Keratinocyte (primary cell): Measurements from ENCODE around the gene ZGPAT. TPM values are rescaled to one million over a fixed set of nuclear protein-coding genes. Genes with fewer than 3 reads are reported as not detected.

Source experiments
- DNase-seq: peaks from one replicate; pipeline ENCODE4 v3.0.0-alpha.2; 2011; ENCODE audit warnings: low read depth, missing footprints, low spot score
- FAIRE-seq: peaks from 2 replicates; lab custom pipeline; 2011; peaks lifted over from hg19 to GRCh38; lab: Jason Lieb, UNC
- H2AFZ ChIP-seq: 2 replicates; pipeline ENCODE4 v1.6.0; 2012; ENCODE audit warnings: low read length, control low read depth, inconsistent platforms; ENCODE audit not compliant: control insufficient read depth
- H3K27ac ChIP-seq: 2 replicates; pipeline ENCODE4 v1.5.1; 2011; ENCODE audit warnings: low read length; ENCODE audit not compliant: control insufficient read depth, insufficient read depth
- H3K27me3 ChIP-seq: 3 replicates; pipeline ENCODE4 v1.6.0; 2011; ENCODE audit warnings: low read length; ENCODE audit not compliant: control insufficient read depth, insufficient read depth; ENCODE audit errors: extremely low read depth
- H3K36me3 ChIP-seq, 2 experiments: 2 replicates in 1 of 2; 3 replicates in 1 of 2; pipeline ENCODE4 v1.5.1; 2011; ENCODE audit warnings: low read length in 2 of 2, mild to moderate bottlenecking in 1 of 2; ENCODE audit not compliant: control insufficient read depth in 2 of 2, insufficient read depth in 2 of 2; ENCODE audit errors: extremely low read depth in 1 of 2
- H3K4me1 ChIP-seq: 3 replicates; pipeline ENCODE4 v1.5.1; 2011; ENCODE audit warnings: low read length; ENCODE audit not compliant: control insufficient read depth, insufficient read depth; ENCODE audit errors: extremely low read depth
- H3K4me2 ChIP-seq: 3 replicates; pipeline ENCODE4 v1.6.0; 2011; ENCODE audit warnings: low read depth, low read length; ENCODE audit not compliant: control insufficient read depth, insufficient read depth; ENCODE audit errors: extremely low read depth
- H3K4me3 ChIP-seq, 3 experiments: fragments of 200-600 bp in 1 of 3; sonication (generic) in 1 of 3; 2 replicates in 2 of 3; 3 replicates in 1 of 3; pipeline ENCODE4 v1.5.1; 2011 to 2016; ENCODE audit warnings: low read length in 3 of 3, mild to moderate bottlenecking in 3 of 3, control low read depth in 2 of 3, inconsistent platforms in 1 of 3, low read depth in 1 of 3, mixed read lengths in 1 of 3, mixed run types in 1 of 3, moderate library complexity in 1 of 3; ENCODE audit not compliant: control insufficient read depth in 2 of 3, insufficient read depth in 2 of 3; ENCODE audit errors: extremely low read depth in 1 of 3
- H3K79me2 ChIP-seq: 2 replicates; pipeline ENCODE4 v1.6.0; 2012; ENCODE audit warnings: low read length; ENCODE audit not compliant: control insufficient read depth, insufficient read depth
- H3K9ac ChIP-seq: 3 replicates; pipeline ENCODE4 v1.6.0; 2011; ENCODE audit warnings: low read length; ENCODE audit not compliant: control insufficient read depth, insufficient read depth; ENCODE audit errors: extremely low read depth
- H3K9me1 ChIP-seq: 3 replicates; pipeline ENCODE4 v1.6.0; 2011; ENCODE audit warnings: low read length; ENCODE audit not compliant: control insufficient read depth, insufficient read depth; ENCODE audit errors: extremely low read depth
- H3K9me3 ChIP-seq: 2 replicates; pipeline ENCODE4 v1.5.1; 2012; ENCODE audit warnings: low read depth, low read length; ENCODE audit not compliant: control insufficient read depth
- H4K20me1 ChIP-seq: 3 replicates; pipeline ENCODE4 v1.6.0; 2011; ENCODE audit warnings: low read length; ENCODE audit not compliant: control insufficient read depth, insufficient read depth; ENCODE audit errors: extremely low read depth
- EZH2 ChIP-seq: IDR thresholded peaks from one replicate; pipeline ENCODE4 v1.6.1; 2012; ENCODE audit warnings: inconsistent platforms, mild to moderate bottlenecking, low read length, moderate library complexity
- dilution Hi-C: fragments of 300-500 bp; cut with MboI; formaldehyde crosslinking; loops from one replicate; pipeline ENCODE4 v1.7.0; 2020; ENCODE audit warnings: low sequenced_read_pairs; ENCODE audit not compliant: extremely low pct_ligation_motif_present
- polyA plus RNA-seq, 5 experiments: library from polyadenylated mRNA; depleted of rRNA in 3 of 5; stranded (reverse) in 3 of 5; stranded (forward) in 1 of 5; unstranded in 1 of 5; fragments of >200 nt; gene quantifications; 1 replicate in 1 of 5; 2 replicates in 3 of 5; 3 replicates in 1 of 5; pipeline versions ENCODE4 v1.2.1 to v1.2.3, GENCODE V29; 2011 to 2012; ENCODE audit warnings: missing spikeins in 2 of 5, low read depth in 1 of 5, low replicate concordance in 1 of 5
- TF ChIP-seq, protein P1 (sequence below), 3 experiments: IDR thresholded peaks in 1 of 3; conservative IDR thresholded peaks in 1 of 3; optimal IDR thresholded peaks in 1 of 3; 2 replicates in 2 of 3; 3 replicates in 1 of 3; pipeline versions ENCODE3 to v1.5.1; 2011; ENCODE audit warnings: low read length in 3 of 3, mild to moderate bottlenecking in 3 of 3, moderate library complexity in 2 of 3, control low read depth in 1 of 3, inconsistent platforms in 1 of 3; ENCODE audit not compliant: insufficient read depth in 2 of 3; ENCODE audit errors: extremely low read depth in 1 of 3

ZGPAT gene
- polyA plus RNA-seq, 1 donor (not counting 4 experiments of a cell fraction or from before 2014, with no cell fraction given): 7.8 TPM

DNA sequence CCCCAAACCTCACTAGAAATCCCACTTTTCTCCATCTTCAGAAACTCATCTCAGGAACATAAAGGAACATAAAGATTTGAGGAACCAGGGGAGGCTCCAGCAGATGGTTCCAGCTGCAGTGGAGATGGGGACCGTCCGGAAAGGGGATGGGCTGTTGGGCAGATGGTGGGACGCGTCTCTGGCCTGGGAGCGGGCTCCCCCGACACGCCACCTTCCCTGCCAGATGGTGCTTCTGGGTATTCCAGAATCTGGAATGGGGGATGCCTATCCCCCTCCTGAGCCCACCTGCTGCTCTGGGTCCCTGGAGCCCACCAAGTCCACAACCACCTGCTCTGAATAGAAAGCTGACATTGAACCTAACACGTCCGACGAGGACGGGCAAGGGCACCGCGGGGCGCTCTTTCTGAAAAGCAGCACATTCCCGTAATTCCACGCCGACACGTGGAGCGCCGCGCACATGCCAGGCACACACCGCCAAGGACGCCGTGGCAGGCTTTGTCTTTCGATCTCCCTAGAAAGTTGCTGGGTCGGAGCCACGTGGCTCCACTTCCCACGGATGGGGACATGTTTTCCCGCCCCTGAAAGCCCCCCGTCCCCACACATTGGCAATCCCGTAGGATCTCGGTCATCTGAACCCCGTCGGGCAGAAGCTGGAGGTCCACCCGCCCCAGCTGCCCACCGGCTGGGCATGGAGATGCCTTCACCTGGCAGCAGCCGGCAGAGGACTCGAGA is 59.0 kb downstream of the ZGPAT start:
- H3K9ac ChIP-seq: no peak overlapping the region
- FAIRE-seq (no peak), DNase-seq (no peak)
- peaks cover 8% of the 10 kb centered on the region for H3K27me3 ChIP-seq
- TF ChIP-seq, protein P1, sequence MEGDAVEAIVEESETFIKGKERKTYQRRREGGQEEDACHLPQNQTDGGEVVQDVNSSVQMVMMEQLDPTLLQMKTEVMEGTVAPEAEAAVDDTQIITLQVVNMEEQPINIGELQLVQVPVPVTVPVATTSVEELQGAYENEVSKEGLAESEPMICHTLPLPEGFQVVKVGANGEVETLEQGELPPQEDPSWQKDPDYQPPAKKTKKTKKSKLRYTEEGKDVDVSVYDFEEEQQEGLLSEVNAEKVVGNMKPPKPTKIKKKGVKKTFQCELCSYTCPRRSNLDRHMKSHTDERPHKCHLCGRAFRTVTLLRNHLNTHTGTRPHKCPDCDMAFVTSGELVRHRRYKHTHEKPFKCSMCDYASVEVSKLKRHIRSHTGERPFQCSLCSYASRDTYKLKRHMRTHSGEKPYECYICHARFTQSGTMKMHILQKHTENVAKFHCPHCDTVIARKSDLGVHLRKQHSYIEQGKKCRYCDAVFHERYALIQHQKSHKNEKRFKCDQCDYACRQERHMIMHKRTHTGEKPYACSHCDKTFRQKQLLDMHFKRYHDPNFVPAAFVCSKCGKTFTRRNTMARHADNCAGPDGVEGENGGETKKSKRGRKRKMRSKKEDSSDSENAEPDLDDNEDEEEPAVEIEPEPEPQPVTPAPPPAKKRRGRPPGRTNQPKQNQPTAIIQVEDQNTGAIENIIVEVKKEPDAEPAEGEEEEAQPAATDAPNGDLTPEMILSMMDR (optimal IDR thresholded peaks at IDR 0.05 in 1 of 3, IDR thresholded peaks at IDR 0.05 in 1 of 3, conservative IDR thresholded peaks at IDR 0.05 in 1 of 3; ENCODE audit: extremely low read depth in 1 of 3, insufficient read depth in 2 of 3, low read length in 3 of 3): no peak
- TF ChIP-seq EZH2: no peak
- H4K20me1 ChIP-seq: no peaks in the 10 kb centered on the region
- H3K4me1 ChIP-seq: no peaks in the 10 kb centered on the region
- no peak overlapping the region for H3K4me2 ChIP-seq
- no peaks in the 10 kb centered on the region for H3K79me2 ChIP-seq
- dilution Hi-C loops: no loop called here
- no peaks in the 10 kb centered on the region for H3K36me3 ChIP-seq
- H3K4me3 ChIP-seq: no peak overlapping the region
- no peaks in the 10 kb centered on the region for H3K9me1 ChIP-seq
- no peaks in the 10 kb centered on the region for H3K9me3 ChIP-seq
- no peak overlapping the region for H3K27ac ChIP-seq
- no peak overlapping the region for H2AFZ ChIP-seq

DNA sequence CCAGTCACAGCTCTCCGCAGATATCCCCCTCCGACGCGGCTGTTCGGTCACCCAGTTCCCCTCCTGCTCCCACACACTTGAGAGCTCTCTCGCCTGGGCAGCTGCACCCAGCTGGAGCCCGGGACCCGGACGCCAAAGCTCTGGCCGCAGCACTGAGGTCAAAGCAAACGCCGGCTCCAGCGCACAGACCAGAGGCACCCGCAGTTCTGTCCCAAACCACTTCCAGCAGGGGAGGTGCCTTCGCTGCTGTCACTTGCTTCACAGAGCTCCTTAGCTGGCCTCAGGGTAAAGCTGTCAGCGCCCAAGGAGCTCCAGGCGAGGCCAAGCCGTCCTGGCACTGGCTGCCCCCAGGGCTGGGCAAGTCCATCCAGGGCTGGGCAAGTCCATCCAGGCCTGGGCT is 59.6 kb downstream of the ZGPAT start:
- no peaks in the 10 kb centered on the region for H3K79me2 ChIP-seq
- H3K36me3 ChIP-seq: no peaks in the 10 kb centered on the region
- no peak overlapping the region for H2AFZ ChIP-seq
- no peak for TF ChIP-seq EZH2
- no peaks in the 10 kb centered on the region for H4K20me1 ChIP-seq
- no peaks in the 10 kb centered on the region for H3K4me1 ChIP-seq
- H3K27ac ChIP-seq: no peak overlapping the region
- no peaks in the 10 kb centered on the region for H3K9me3 ChIP-seq
- dilution Hi-C loops: no loop called here
- no peak overlapping the region for H3K4me2 ChIP-seq
- no peak for DNase-seq
- H3K27me3 ChIP-seq: peaks cover 8% of the 10 kb centered on the region
- no peak overlapping the region for H3K9ac ChIP-seq
- no peaks in the 10 kb centered on the region for H3K9me1 ChIP-seq
- no peak overlapping the region for H3K4me3 ChIP-seq
- no peak for FAIRE-seq

DNA sequence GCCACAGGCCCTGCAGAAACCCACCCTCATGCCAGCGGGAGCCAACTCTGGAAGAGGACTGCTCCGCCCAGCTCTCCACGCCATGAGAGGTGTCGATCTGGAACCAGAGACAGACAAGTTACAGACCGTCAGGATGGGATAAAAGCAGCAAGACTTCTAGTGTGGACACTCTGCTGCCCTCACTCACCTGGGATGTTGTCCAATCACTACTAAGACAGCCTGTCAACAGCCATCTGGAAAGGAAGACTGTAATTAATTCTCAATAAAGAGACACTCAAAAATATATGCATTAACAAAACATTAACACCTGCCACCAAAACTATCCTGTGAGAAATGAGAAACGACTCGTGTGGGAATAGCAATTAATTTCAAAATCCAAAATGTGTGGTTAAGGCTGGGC is 60.0 kb downstream of the ZGPAT start:
- Histone ChIP-seq H3K4me2 (no peak overlapping the region), H3K27ac (no peak overlapping the region), H3K27me3 (peaks cover 8% of the 10 kb centered on the region), H3K9ac (no peak overlapping the region), H2AFZ (no peak overlapping the region), H3K36me3 (no peaks in the 10 kb centered on the region), H3K9me1 (no peaks in the 10 kb centered on the region), H4K20me1 (no peaks in the 10 kb centered on the region), H3K9me3 (no peaks in the 10 kb centered on the region), H3K4me3 (no peak overlapping the region), H3K4me1 (peaks cover 4% of the 10 kb centered on the region), H3K79me2 (no peaks in the 10 kb centered on the region)
- FAIRE-seq (no peak), DNase-seq (no peak)
- TF ChIP-seq, protein P1 (optimal IDR thresholded peaks at IDR 0.05 in 1 of 3, IDR thresholded peaks at IDR 0.05 in 1 of 3, conservative IDR thresholded peaks at IDR 0.05 in 1 of 3; ENCODE audit: extremely low read depth in 1 of 3, insufficient read depth in 2 of 3, low read length in 3 of 3): no peak
- no peak for TF ChIP-seq EZH2
- dilution Hi-C loops: no loop called here
